ENCODE results near the gene USP3.

USP3 gene

DNA sequence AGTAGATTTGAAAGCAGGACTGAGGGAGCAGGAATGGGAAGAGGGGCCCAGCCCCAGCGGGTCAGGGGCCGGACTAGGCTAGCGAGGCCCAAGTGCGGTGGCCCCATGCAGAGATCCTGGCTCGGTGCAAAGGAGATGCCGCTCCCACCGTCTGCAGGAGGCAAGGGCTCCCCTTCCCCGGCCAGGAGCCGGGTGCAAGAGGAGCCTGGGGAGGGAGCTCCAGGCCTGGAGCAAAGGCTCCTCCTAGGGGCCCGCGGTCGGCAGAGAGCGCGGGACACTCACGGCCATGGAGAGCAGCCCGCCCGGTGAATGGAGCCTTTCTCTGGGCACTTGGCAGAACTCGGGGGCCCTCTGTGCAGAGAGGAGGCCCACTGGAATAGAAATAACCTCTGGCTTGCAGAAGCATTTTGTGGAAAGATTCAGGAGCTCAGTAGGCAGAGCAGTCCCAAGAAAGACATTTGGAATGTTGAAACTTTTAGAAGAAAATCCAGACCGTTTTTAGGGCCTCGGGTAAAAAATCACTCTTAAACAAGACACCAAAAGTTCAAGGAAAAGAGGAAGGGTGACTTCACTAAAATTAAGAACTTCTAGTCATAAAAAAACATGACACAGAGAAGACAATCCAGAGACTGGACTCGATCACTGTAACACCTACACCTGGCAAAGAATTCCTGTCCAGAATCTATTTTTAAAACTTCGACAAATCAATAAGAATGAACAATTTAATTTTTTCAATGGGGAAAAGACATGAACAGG is 43.0 kb upstream of the USP3 start:
- Histone ChIP-seq H3K36me3 (ENCODE audit: insufficient read depth, low read length) (no peaks in the 10 kb centered on the region), H3K27ac (ENCODE audit: low read length) (no peak overlapping the region), H4K20me1 (ENCODE audit: insufficient read depth, low read length) (no peaks in the 10 kb centered on the region), H3K4me1 (ENCODE audit: insufficient read depth, low read length) (no peaks in the 10 kb centered on the region), H3K9ac (ENCODE audit: low read depth, low read length) (no peak overlapping the region), H3K79me2 (ENCODE audit: insufficient read depth, low read length) (no peaks in the 10 kb centered on the region), H3K27me3 (ENCODE audit: insufficient read depth, low read length, poor library complexity) (no peaks in the 10 kb centered on the region), H3K4me3 (ENCODE audit: low read depth in 1 of 2, low read length in 2 of 2) (no peak overlapping the region), H3K4me2 (ENCODE audit: insufficient read depth, low read length) (no peak overlapping the region), H3K9me3 (ENCODE audit: insufficient read depth, low read length, severe bottlenecking) (no peaks in the 10 kb centered on the region), H2AFZ (ENCODE audit: low read depth, low read length) (no peak overlapping the region)
- DNase-seq (no peak), ATAC-seq (ENCODE audit: insufficient read depth, low read depth) (no peak)
- TF ChIP-seq EZH2 (IDR thresholded peaks at IDR 0.05; ENCODE audit: borderline replicate concordance, low read depth, low read length, severe bottlenecking), result no peak
- TF ChIP-seq, protein P1, sequence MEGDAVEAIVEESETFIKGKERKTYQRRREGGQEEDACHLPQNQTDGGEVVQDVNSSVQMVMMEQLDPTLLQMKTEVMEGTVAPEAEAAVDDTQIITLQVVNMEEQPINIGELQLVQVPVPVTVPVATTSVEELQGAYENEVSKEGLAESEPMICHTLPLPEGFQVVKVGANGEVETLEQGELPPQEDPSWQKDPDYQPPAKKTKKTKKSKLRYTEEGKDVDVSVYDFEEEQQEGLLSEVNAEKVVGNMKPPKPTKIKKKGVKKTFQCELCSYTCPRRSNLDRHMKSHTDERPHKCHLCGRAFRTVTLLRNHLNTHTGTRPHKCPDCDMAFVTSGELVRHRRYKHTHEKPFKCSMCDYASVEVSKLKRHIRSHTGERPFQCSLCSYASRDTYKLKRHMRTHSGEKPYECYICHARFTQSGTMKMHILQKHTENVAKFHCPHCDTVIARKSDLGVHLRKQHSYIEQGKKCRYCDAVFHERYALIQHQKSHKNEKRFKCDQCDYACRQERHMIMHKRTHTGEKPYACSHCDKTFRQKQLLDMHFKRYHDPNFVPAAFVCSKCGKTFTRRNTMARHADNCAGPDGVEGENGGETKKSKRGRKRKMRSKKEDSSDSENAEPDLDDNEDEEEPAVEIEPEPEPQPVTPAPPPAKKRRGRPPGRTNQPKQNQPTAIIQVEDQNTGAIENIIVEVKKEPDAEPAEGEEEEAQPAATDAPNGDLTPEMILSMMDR (IDR thresholded peaks at IDR 0.05; ENCODE audit: borderline replicate concordance, extremely low read depth, low read length, poor library complexity, severe bottlenecking), result no peak

GRCh38 chr15:63462088-63462487 is 42.3 kb upstream of the USP3 start:
- no peaks in the 10 kb centered on the region for H4K20me1 ChIP-seq (ENCODE audit: insufficient read depth, low read length)
- no peaks in the 10 kb centered on the region for H3K4me1 ChIP-seq (ENCODE audit: insufficient read depth, low read length)
- H3K9ac ChIP-seq (ENCODE audit: low read depth, low read length), result no peak overlapping the region
- H3K4me3 ChIP-seq (ENCODE audit: low read depth in 1 of 2, low read length in 2 of 2), result no peak overlapping the region
- H3K27ac ChIP-seq (ENCODE audit: low read length), result no peak overlapping the region
- H3K27me3 ChIP-seq (ENCODE audit: insufficient read depth, low read length, poor library complexity), result no peaks in the 10 kb centered on the region
- H3K79me2 ChIP-seq (ENCODE audit: insufficient read depth, low read length), result no peaks in the 10 kb centered on the region
- H3K36me3 ChIP-seq (ENCODE audit: insufficient read depth, low read length), result no peaks in the 10 kb centered on the region
- no peak for TF ChIP-seq EZH2 (IDR thresholded peaks at IDR 0.05; ENCODE audit: borderline replicate concordance, low read depth, low read length, severe bottlenecking)
- TF ChIP-seq, protein P1 (IDR thresholded peaks at IDR 0.05; ENCODE audit: borderline replicate concordance, extremely low read depth, low read length, poor library complexity, severe bottlenecking), result no peak
- H2AFZ ChIP-seq (ENCODE audit: low read depth, low read length), result no peak overlapping the region
- H3K4me2 ChIP-seq (ENCODE audit: insufficient read depth, low read length), result no peak overlapping the region
- DNase-seq, result no peak
- no peak for ATAC-seq (ENCODE audit: insufficient read depth, low read depth)
- H3K9me3 ChIP-seq (ENCODE audit: insufficient read depth, low read length, severe bottlenecking), result no peaks in the 10 kb centered on the region

DNA sequence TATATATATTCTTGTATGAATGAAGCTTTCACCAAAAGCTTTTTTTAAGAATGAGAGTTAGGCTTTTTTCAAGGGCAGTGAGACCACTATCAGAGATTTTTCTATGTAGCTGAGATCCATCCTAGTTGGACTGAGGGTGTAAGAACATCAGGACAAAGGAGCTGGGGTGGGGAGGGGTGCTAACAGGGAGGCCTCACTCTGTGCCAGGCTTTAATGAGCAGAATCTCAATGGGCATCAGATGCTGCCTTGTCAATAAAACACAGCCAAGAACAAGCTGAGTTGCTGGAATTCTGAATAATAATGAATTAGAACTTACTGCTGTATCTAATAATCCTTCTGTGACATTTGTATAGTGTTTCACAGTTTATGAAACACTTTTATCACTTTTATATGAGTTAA is 41.4 kb upstream of the USP3 start:
- no peaks in the 10 kb centered on the region for H3K4me1 ChIP-seq (ENCODE audit: insufficient read depth, low read length)
- ATAC-seq (ENCODE audit: insufficient read depth, low read depth) (no peak), DNase-seq (no peak)
- H3K27ac ChIP-seq (ENCODE audit: low read length), result no peak overlapping the region
- no peak overlapping the region for H2AFZ ChIP-seq (ENCODE audit: low read depth, low read length)
- H4K20me1 ChIP-seq (ENCODE audit: insufficient read depth, low read length), result no peaks in the 10 kb centered on the region
- H3K27me3 ChIP-seq (ENCODE audit: insufficient read depth, low read length, poor library complexity), result no peaks in the 10 kb centered on the region
- H3K4me2 ChIP-seq (ENCODE audit: insufficient read depth, low read length), result no peak overlapping the region
- no peak for TF ChIP-seq EZH2 (IDR thresholded peaks at IDR 0.05; ENCODE audit: borderline replicate concordance, low read depth, low read length, severe bottlenecking)
- TF ChIP-seq, protein P1 (IDR thresholded peaks at IDR 0.05; ENCODE audit: borderline replicate concordance, extremely low read depth, low read length, poor library complexity, severe bottlenecking), result no peak
- no peaks in the 10 kb centered on the region for H3K36me3 ChIP-seq (ENCODE audit: insufficient read depth, low read length)
- H3K79me2 ChIP-seq (ENCODE audit: insufficient read depth, low read length), result no peaks in the 10 kb centered on the region
- H3K9me3 ChIP-seq (ENCODE audit: insufficient read depth, low read length, severe bottlenecking), result no peaks in the 10 kb centered on the region
- no peak overlapping the region for H3K4me3 ChIP-seq (ENCODE audit: low read depth in 1 of 2, low read length in 2 of 2)
- H3K9ac ChIP-seq (ENCODE audit: low read depth, low read length), result no peak overlapping the region

All from DND-41 (cell line).